ENCODE results near the gene MUS81. TPM values are rescaled to one million over a fixed set of nuclear protein-coding genes. Genes with fewer than 3 reads are reported as not detected.

The MUS81 gene
- polyA plus RNA-seq, 1 donor: 43.9 TPM

- no peak for DNase-seq (ENCODE audit: low read depth)
Observed at GRCh38 chr11:65873318-65874156, 13.3 kb downstream of the MUS81 start.

- no peak for DNase-seq (ENCODE audit: low read depth)
Observed at GRCh38 chr11:65879617-65880016, 19.4 kb downstream of the MUS81 start, which contains the start of gene CTSW. CTSW (plus strand) TSS chr11:65879837; CDS start chr11:65879855, 18 bp downstream.

GRCh38 chr11:65880027-65880426 is 19.8 kb downstream of the MUS81 start:
- DNase-seq (ENCODE audit: low read depth): no peak

GRCh38 chr11:65880844-65881421 is 20.7 kb downstream of the MUS81 start:
- DNase-seq (ENCODE audit: low read depth): no peak

- DNase-seq (ENCODE audit: low read depth): no peak
Observed at GRCh38 chr11:65882120-65883057, 22.2 kb downstream of the MUS81 start.

GRCh38 chr11:65883058-65883761 is 23.0 kb downstream of the MUS81 start:
- no peak for DNase-seq (ENCODE audit: low read depth)

GRCh38 chr11:65883786-65884715 is 23.8 kb downstream of the MUS81 start:
- no peak for DNase-seq (ENCODE audit: low read depth)

- DNase-seq (ENCODE audit: low read depth): no peak
Observed at GRCh38 chr11:65884716-65885092, 24.5 kb downstream of the MUS81 start.

- DNase-seq (ENCODE audit: low read depth): no peak
Observed at GRCh38 chr11:65885231-65885630, 25.0 kb downstream of the MUS81 start.

GRCh38 chr11:65885808-65886536 is 25.7 kb downstream of the MUS81 start:
- DNase-seq (ENCODE audit: low read depth): no peak

GRCh38 chr11:65886826-65887722 is 26.8 kb downstream of the MUS81 start:
- DNase-seq (ENCODE audit: low read depth): no peak

- no peak for DNase-seq (ENCODE audit: low read depth)
Observed at GRCh38 chr11:65887723-65888162, 27.5 kb downstream of the MUS81 start.

- peak; percentile 86 for DNase-seq (ENCODE audit: low read depth)
Observed at GRCh38 chr11:65888163-65888814, 28.1 kb downstream of the MUS81 start, which contains the start of gene FIBP. FIBP (minus strand) TSS chr11:65888471; CDS start chr11:65888418, 53 bp downstream.

- DNase-seq (ENCODE audit: low read depth): peak; percentile 91
Observed at GRCh38 chr11:65890324-65891218, 30.3 kb downstream of the MUS81 start, which contains the start of gene CCDC85B. CCDC85B (plus strand) TSS chr11:65890673; CDS start chr11:65890784, 111 bp downstream.

GRCh38 chr11:65891219-65892136 is 31.2 kb downstream of the MUS81 start:
- DNase-seq (ENCODE audit: low read depth): no peak
